Measurements from ENCODE around the gene CALHM3.

The CALHM3 gene

GRCh38 chr10:103474077-103474476 is 5.0 kb downstream of the CALHM3 start:
- DNase-seq (ENCODE audit: low read depth) = no peak

- DNase-seq (ENCODE audit: low read depth) = no peak
Measured at GRCh38 chr10:103473261-103473671, 5.8 kb downstream of the CALHM3 start.

GRCh38 chr10:103472005-103472404 is 7.0 kb downstream of the CALHM3 start:
- no peak for DNase-seq (ENCODE audit: low read depth)

DNA sequence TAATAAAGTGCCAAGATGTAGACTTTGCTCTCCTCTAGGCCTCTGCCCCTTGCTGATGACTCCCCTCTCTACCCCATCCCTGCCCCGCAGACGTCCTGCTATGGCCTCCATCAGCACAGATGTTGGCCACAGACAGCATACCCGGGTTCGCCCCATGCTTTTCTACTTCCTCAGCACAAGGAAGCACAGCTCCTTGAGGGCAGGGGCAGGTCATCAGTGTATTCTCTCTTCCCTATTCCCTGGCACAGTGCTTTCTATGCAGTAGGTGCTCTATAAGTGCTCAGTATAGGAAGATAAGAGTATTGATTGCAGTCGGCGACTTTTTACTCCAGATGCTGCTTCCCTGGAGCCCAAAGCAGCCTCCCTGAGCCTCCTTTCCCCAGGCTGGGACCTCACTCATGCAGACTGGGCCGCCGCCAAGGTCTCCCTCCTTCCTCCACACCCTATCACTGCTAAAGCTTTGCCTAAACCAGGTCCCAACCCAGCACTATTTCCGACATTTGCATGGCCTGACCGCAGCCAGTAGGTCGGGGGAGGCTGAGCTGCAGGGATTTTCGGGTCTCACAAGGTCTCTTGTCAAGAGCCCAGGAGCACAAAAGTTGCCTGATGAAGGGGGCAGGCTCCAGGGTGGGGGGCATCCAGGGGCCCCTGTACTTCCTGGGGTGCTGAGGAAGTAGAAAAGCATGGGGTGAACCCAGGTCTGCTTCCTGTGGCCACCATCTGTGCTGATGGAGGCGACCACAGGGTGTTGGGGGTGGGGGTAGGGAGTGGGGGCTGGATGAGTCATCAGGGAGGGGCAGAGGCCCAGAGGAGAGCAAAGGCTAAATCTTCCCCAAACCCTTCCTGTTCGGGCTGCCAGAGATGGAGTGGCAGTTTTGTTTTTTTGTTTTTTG is 8.0 kb downstream of the CALHM3 start:
- peak; percentile 30 for DNase-seq (ENCODE audit: low read depth)

GRCh38 chr10:103469201-103469600 is 9.8 kb downstream of the CALHM3 start:
- DNase-seq (ENCODE audit: low read depth) = no peak

DNA sequence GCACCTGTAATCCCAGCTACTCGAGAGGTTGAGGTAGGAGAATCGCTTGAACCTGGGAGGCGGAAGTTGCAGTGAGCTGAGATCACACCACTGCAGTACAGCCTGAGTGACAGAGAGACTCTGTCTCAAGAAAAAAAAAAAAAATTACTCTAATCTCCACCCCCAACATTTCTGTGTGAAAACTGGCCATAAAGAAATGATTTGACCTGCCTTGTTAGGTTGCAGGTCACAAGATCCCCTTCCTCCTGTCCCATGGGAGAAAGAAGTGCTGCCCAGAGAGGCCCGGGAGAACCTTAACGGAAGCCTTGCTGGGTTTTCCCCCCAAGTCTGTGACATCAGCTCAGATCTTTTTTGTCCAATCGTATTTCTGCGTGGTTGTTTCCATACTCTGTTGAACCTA is 11.6 kb downstream of the CALHM3 start:
- DNase-seq (ENCODE audit: low read depth) = no peak

DNA sequence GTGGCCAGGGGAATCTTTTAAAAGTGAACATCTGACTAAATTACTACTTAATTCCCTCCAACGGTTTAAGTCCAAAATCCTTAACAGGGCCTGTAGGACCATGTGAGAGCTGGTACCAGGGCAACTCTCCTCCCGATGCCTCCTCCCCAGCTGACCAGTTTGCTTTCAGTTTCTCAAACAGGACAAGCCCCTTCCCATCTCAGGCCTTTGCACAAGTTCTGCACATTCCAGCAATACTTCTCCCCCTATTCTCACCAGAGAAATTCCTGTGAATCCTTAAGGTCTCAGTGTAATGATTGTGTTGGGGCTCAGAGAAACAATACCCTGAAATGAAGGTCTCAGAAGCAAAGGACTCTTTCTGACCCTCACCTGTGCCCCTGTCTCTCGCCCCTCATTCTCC is 12.3 kb downstream of the CALHM3 start:
- peak; percentile 51 for DNase-seq (ENCODE audit: low read depth)

DNA sequence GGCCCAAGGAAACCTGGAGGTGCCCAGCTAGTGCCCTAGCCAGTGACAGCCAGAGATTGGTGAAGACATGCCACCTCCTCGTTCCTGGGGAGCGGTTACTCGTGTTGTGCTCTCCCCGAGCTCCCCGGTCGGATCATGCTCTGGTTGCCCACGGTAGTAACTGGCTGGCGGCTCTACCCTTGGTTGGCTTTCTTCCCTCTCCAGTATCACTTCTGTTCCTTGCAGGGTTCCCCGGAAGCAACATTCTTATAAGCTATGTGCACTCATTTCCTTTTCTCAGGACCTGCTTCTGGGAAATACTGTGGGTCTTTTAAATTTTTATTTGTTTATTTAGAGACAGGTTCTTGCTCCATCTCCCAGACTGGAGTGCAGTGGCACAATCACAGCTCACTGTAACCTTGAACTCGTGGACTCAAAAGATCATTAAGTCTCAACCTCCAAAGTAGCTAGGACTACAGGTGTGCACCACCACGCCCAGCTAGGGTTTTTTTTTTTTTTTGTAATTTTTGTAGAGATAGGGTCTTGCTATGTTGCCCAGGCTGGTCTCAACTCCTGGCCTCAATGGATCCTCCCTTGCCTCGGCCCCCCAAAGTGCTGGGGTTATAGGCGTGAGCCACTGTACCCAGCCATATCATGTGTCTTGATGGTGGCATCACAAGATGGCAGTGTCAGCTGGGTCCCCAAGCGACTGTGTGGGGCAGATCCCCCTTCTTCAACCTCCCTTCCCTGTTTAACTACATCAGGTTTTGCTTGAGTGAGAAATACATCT is 13.4 kb downstream of the CALHM3 start:
- no peak for DNase-seq (ENCODE audit: low read depth)

- DNase-seq (ENCODE audit: low read depth) = peak; percentile 37
Measured at GRCh38 chr10:103463499-103463898, 15.5 kb downstream of the CALHM3 start.

GRCh38 chr10:103459615-103460014 is 19.4 kb downstream of the CALHM3 start:
- no peak for DNase-seq (ENCODE audit: low read depth)

DNA sequence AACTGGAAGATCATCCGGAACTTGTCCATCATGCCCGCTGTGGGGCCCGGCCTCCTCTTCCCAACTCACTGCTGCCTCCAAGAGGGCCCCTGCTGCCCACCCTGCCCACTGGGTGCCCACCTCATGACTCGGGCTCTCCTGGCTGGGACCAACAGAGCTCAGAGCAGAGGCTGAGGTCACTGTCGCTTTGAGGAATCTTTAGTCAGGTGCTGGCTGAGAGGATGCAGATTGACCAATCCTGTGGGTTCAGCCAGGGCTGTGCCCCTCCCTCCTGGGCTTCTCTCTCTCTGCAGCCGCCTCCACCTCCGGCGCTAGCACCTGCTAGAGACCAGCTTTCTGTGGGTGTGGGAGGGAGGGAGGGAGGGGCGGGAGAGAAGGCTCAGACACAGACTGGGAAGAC is 20.3 kb downstream of the CALHM3 start, which contains the start of gene CALHM1:
Gene CALHM1, minus strand, starts transcription at position 181 of the 400 bp plus-strand sequence. Its CDS starts 149 bp downstream, at position 32.
- DNase-seq (ENCODE audit: low read depth) = no peak

- DNase-seq (ENCODE audit: low read depth) = no peak
Measured at GRCh38 chr10:103457896-103458583, 21.0 kb downstream of the CALHM3 start.

DNA sequence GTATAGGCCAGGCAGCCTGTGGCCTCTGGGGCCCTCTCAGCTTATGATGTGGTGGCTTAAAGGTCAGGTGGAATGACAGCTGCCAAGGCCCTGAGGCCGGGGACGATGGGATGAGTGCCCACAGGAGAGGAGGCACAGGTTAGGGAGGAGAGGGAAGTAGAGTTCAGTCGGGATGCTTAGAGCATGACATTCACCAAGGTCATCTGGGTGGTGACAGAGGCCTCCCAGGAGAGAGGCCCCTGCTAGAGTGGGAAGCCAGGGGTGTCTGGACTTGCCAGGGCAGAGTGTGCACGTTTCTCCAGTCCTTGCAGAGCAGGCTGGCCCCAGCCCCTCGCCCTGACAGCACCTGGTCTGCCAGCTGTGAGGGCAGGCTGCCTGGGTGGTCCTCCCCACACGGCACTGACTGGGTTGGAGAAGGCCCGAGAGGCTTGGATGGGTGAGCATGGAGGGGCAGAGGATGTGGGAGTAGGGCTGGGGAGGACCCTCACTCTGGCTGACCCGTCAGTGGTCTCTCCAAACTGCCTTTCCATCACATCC is 21.8 kb downstream of the CALHM3 start:
- no peak for DNase-seq (ENCODE audit: low read depth)

DNA sequence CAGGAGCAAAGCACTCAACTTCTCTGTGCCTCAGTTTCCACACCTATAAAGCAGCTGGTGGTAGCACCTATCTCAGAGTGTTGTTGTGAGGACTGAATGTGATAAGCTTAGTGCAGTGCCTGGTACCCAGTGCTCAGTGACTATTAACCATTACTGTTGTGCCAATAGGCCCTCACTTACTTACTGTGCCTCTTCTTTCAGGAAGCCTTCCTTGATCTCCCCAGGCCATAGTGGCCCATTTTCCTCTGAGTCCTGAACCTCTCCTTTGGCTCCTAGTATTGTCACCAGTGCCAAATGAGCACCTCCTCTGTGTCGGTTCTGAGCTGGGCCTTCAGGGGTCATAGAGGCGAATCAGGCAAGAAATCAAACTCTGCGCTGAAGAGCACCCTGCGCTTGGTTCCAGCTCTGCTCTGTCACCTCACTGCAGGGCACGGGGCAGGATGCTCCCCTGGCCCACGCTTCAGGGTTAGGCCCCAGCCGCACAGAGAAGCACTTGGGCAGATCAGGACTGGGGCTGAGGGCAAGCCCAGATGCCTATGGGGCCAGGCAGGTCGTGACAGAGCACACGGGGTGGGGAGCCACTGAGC is 22.9 kb downstream of the CALHM3 start:
- no peak for DNase-seq (ENCODE audit: low read depth)

- no peak for DNase-seq (ENCODE audit: low read depth)
Measured at GRCh38 chr10:103455235-103455634, 23.8 kb downstream of the CALHM3 start.

DNA sequence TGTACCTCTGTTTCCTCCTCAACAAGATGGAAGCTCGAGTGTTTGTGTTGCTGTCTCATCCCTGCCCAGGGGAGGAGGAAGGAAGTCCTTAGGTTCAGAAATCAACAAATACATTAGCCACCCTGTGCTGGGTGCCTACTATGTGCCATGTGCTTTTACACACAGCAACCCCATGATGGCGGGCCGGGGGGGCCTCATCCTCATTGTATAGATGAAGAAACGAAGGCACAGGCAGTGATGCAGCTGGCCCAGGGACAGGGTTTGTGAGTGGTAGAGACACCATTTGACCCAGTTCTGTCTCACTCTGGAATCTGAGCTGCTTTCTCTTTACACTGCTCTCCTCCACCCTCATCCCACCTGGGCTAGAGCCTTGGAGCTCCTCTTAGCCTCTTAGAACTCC is 25.0 kb downstream of the CALHM3 start:
- DNase-seq (ENCODE audit: low read depth) = no peak

DNA sequence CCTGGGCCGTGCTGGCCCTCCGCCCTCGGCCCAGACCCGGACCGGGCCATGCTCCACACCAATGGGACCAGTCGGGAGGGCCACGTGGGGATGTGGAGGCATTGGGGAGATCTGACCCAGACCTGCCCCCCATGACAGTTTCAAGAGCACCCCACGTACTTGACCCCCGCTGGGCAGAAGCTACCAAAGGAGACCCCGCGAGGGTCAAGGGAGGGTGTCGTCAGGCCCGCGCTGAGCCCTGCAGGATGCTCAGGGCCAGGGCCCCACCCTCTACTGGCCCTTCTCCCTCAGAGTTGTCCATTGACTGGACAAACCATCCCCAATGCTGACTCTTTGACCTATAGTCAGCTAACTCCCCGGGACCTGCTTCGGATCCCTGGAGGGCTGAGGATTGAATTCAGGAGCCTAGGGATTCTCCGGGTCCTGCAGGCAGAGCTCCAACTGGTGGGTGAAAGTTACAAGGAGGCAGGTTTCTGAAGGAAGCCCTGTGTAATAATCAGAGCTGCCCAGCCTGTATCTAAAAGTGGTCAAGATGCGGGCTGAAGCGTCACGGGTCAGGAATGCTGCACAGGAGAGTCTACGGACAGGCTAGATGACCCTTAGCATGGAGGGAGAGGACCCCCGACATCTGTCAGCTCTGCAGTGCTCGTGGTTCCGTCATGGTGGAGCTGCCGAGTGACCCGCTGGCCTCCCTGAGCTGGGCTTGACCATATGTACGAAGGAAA is 26.4 kb downstream of the CALHM3 start:
- DNase-seq (ENCODE audit: low read depth) = peak; percentile 43

- DNase-seq (ENCODE audit: low read depth) = peak; percentile 74
Measured at GRCh38 chr10:103451831-103452505, 27.1 kb downstream of the CALHM3 start, which contains the start of gene CALHM2. CALHM2 (minus strand) TSS chr10:103452370; CDS start chr10:103449941, 2,429 bp downstream.

DNA sequence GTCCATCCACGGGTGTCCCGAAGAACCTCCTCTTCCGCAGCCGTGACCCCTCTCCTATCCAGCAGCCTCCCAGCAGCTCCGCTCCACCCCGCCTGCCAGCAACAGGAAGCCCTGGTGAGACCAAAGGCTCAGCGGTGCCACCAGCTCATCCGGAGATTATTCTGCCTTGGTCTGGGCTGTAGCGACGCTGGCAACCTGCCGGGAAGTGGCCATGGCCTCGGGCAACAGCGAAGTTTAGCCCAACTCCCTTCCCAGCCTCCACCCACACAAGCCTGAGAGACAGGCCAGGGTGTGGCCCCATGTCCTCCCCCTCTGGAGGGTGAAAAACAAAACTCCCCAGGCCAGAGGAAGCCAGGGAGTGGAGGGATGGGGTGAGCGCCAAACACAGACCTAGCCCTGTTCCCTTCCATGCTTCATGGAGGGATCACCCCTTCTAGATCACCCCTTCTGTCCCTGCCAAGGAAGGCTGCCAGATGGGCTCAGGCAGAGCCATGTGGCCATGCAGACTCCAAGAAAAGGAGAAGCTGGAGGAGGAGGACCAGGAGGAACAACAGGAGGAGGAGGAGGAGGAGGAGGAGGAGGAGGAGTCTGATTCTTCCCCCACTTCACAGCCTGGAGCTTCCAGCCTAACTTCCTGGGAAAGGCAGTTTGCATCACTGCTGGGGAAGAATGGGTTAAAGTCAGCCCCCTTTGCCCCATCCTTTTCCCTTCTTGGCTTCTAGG is 27.8 kb downstream of the CALHM3 start:
- peak; percentile 89 for DNase-seq (ENCODE audit: low read depth)
